HepG2 (cell line): ENCODE data around the gene COPS4. TPM values are rescaled to one million over a fixed set of nuclear protein-coding genes. Genes with fewer than 3 reads are reported as not detected.

Experiments used
- ADNP ChIP-seq: sonication (generic); formaldehyde crosslinking; IDR thresholded peaks from 2 replicates; pipeline ENCODE4 v1.4.0; 2020; ENCODE audit warnings: missing genetic modification reagents
- ARNT ChIP-seq: fragments of 450-650 bp; IDR thresholded peaks from 2 replicates; pipeline ENCODE4 v1.6.1; 2017
- CCDC6 ChIP-seq: sonication (generic); formaldehyde crosslinking; IDR thresholded peaks from 2 replicates; pipeline ENCODE4 v1.8.1; 2022; ENCODE audit warnings: mild to moderate bottlenecking, missing genetic modification reagents, moderate library complexity
- HNF4G ChIP-seq, 2 experiments: sonication (generic) in 1 of 2; formaldehyde crosslinking in 1 of 2; IDR thresholded peaks; 2 replicates each; pipeline versions ENCODE4 v1.4.0 to v1.6.1; 2011 to 2020; ENCODE audit warnings: borderline replicate concordance in 2 of 2, low read depth in 2 of 2, mild to moderate bottlenecking in 2 of 2, low read length in 1 of 2, missing genetic modification reagents in 1 of 2, moderate library complexity in 1 of 2
- HNRNPUL1 ChIP-seq: fragments of 200-400 bp; formaldehyde crosslinking; IDR thresholded peaks from 2 replicates; pipeline ENCODE4 v1.6.1; 2017; ENCODE audit warnings: low read depth, mild to moderate bottlenecking, low read length, moderate library complexity
- MATR3 ChIP-seq: sonication (generic); formaldehyde crosslinking; IDR thresholded peaks from 2 replicates; pipeline ENCODE4 v1.4.0; 2020; ENCODE audit warnings: missing genetic modification reagents
- NR2C2 ChIP-seq: sonication (generic); formaldehyde crosslinking; IDR thresholded peaks from 2 replicates; pipeline ENCODE4 v1.4.0; 2020; ENCODE audit warnings: missing genetic modification reagents, mild to moderate bottlenecking, moderate library complexity, borderline replicate concordance
- SALL2 ChIP-seq: sonication (generic); formaldehyde crosslinking; IDR thresholded peaks from 2 replicates; pipeline ENCODE4 v1.8.1; 2023; ENCODE audit warnings: mild to moderate bottlenecking, missing genetic modification reagents, inconsistent platforms
- ZNF331 ChIP-seq: sonication (generic); formaldehyde crosslinking; IDR thresholded peaks from 2 replicates; pipeline ENCODE4 v1.4.0; 2020; ENCODE audit warnings: missing genetic modification reagents
- ZNF33A ChIP-seq: sonication (generic); formaldehyde crosslinking; IDR thresholded peaks from 2 replicates; pipeline ENCODE4 v1.5.1; 2020; ENCODE audit warnings: missing genetic modification reagents, mild to moderate bottlenecking, moderate library complexity, borderline replicate concordance
- ZNF678 ChIP-seq: sonication (generic); formaldehyde crosslinking; IDR thresholded peaks from 2 replicates; pipeline ENCODE4 v1.4.0; 2020; ENCODE audit warnings: mild to moderate bottlenecking, missing genetic modification reagents
- ZNF782 ChIP-seq: sonication (generic); formaldehyde crosslinking; IDR thresholded peaks from 2 replicates; pipeline ENCODE4 v1.4.0; 2020; ENCODE audit warnings: missing genetic modification reagents, mild to moderate bottlenecking, borderline replicate concordance
- ZNF839 ChIP-seq: sonication (generic); formaldehyde crosslinking; IDR thresholded peaks from 2 replicates; pipeline ENCODE4 v1.4.0; 2020; ENCODE audit warnings: missing genetic modification reagents, mild to moderate bottlenecking, borderline replicate concordance
- polyA plus RNA-seq, 8 experiments: library from polyadenylated mRNA; depleted of rRNA in 3 of 8; stranded (reverse) in 7 of 8; unstranded in 1 of 8; fragments of >200 nt; fragmentation: Illumina TruSeq in 4 of 8; extraction: Trizol in 4 of 8; gene quantifications; 2 replicates each; pipeline versions ENCODE4 v1.2.1 to v1.2.3, GENCODE V29; 2011 to 2016; ENCODE audit warnings: low read depth in 4 of 8, missing spikeins in 1 of 8, mixed read lengths in 1 of 8; ENCODE audit not compliant: insufficient read depth in 1 of 8
- total RNA-seq, 5 experiments: library from RNA; depleted of rRNA; stranded (reverse); fragments of >200 nt; fragmentation: Illumina TruSeq; extraction: Trizol; gene quantifications; 2 replicates each; pipeline ENCODE4 v1.2.3, GENCODE V29; 2016; ENCODE audit warnings: low read depth in 1 of 5
- TF ChIP-seq, protein P1 (sequence below): sonication (generic); formaldehyde crosslinking; IDR thresholded peaks from 2 replicates; pipeline ENCODE4 v1.4.0; 2020; ENCODE audit warnings: missing genetic modification reagents, mild to moderate bottlenecking, borderline replicate concordance
- TF ChIP-seq, protein P2 (sequence below): sonication (generic); formaldehyde crosslinking; IDR thresholded peaks from 2 replicates; pipeline ENCODE4 v1.9.0; 2021; ENCODE audit warnings: missing genetic modification reagents, borderline replicate concordance
- TF ChIP-seq, protein P3 (sequence below): sonication (generic); formaldehyde crosslinking; IDR thresholded peaks from 2 replicates; pipeline ENCODE4 v1.4.0; 2020; ENCODE audit warnings: missing genetic modification reagents, borderline replicate concordance
- TF ChIP-seq, protein P4 (sequence below): sonication (generic); formaldehyde crosslinking; IDR thresholded peaks from 2 replicates; pipeline ENCODE4 v1.4.0; 2020; ENCODE audit warnings: mild to moderate bottlenecking, missing genetic modification reagents

Gene COPS4
- total and polyA plus RNA-seq, 2 of the 13 experiments (the other 11 are each of a cell fraction or from before 2014, with no cell fraction given): 28.8 to 52.5 TPM

DNA sequence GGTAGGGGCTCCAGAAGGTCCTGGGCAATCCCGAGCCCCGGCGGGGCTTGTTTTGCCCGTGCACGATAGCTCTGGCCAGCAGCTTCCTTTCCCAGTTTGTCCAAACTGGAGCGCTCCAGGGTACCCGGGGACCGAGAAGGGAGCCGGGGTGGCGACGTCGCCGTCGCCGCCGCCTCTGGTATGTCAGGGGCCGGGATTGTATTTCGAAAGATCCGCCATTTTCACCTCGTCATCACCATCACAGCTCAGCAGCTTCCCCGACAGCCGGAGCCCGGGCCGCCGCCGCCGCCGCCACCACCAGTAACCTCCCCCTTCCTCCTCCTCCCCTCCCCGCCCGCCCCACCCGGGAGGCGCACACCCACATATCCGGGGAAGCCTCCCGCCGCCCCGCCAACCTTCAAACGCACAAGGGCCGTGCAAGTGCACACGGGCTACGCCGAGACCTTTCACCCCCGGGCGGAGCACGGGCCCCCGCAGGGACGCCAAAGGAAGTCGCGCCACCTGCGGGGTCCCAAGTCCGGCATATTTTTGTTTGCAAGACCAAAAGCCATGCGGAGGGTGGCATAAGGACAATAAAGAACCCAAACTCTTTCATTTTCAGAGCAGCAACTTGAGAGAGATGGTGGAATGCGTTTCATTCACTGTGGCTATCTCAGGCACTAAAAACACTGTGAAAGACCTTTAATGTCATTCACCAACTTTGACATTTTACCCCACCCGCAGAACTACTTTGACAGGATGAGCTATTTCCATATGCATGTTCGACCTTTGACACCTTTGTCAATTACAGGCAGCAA is 24.3 kb upstream of the COPS4 start, which contains the start of gene LIN54 (continued):
- TF ChIP-seq ZNF782 (CRISPR knock-in tag): no peak
- no peak for TF ChIP-seq MATR3 (CRISPR knock-in tag)
- no peak for TF ChIP-seq SALL2 (CRISPR knock-in tag)
- TF ChIP-seq NR2C2: peak; percentile 87
- TF ChIP-seq ZNF33A (CRISPR knock-in tag): no peak
- TF ChIP-seq ARNT: no peak
- TF ChIP-seq HNRNPUL1: no peak
- TF ChIP-seq ADNP (CRISPR knock-in tag): no peak
- TF ChIP-seq, protein P1, sequence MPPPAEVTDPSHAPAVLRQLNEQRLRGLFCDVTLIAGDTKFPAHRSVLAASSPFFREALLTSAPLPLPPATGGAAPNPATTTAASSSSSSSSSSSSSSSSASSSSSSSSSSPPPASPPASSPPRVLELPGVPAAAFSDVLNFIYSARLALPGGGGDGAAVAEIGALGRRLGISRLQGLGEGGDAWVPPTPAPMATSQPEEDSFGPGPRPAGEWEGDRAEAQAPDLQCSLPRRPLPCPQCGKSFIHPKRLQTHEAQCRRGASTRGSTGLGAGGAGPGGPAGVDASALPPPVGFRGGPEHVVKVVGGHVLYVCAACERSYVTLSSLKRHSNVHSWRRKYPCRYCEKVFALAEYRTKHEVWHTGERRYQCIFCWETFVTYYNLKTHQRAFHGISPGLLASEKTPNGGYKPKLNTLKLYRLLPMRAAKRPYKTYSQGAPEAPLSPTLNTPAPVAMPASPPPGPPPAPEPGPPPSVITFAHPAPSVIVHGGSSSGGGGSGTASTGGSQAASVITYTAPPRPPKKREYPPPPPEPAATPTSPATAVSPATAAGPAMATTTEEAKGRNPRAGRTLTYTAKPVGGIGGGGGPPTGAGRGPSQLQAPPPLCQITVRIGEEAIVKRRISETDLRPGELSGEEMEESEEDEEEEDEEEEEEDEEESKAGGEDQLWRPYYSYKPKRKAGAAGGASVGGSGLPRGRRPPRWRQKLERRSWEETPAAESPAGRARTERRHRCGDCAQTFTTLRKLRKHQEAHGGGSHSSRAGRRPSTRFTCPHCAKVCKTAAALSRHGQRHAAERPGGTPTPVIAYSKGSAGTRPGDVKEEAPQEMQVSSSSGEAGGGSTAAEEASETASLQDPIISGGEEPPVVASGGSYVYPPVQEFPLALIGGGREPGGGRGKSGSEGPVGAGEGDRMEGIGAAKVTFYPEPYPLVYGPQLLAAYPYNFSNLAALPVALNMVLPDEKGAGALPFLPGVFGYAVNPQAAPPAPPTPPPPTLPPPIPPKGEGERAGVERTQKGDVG: no peak
- TF ChIP-seq, protein P2, sequence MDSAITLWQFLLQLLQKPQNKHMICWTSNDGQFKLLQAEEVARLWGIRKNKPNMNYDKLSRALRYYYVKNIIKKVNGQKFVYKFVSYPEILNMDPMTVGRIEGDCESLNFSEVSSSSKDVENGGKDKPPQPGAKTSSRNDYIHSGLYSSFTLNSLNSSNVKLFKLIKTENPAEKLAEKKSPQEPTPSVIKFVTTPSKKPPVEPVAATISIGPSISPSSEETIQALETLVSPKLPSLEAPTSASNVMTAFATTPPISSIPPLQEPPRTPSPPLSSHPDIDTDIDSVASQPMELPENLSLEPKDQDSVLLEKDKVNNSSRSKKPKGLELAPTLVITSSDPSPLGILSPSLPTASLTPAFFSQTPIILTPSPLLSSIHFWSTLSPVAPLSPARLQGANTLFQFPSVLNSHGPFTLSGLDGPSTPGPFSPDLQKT (CRISPR knock-in tag): no peak
- TF ChIP-seq CCDC6: peak; percentile 19; the same call in 1 of the 2 replicates
- no peak for TF ChIP-seq ZNF678 (CRISPR knock-in tag)
- TF ChIP-seq, protein P3, sequence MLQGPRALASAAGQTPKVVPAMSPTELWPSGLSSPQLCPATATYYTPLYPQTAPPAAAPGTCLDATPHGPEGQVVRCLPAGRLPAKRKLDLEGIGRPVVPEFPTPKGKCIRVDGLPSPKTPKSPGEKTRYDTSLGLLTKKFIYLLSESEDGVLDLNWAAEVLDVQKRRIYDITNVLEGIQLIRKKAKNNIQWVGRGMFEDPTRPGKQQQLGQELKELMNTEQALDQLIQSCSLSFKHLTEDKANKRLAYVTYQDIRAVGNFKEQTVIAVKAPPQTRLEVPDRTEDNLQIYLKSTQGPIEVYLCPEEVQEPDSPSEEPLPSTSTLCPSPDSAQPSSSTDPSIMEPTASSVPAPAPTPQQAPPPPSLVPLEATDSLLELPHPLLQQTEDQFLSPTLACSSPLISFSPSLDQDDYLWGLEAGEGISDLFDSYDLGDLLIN (CRISPR knock-in tag): no peak
- 0 out of 2 replicates have a peak, but pooled peaks have one; percentile 15 for TF ChIP-seq ZNF331 (CRISPR knock-in tag)
- TF ChIP-seq ZNF839 (CRISPR knock-in tag): no peak
- TF ChIP-seq HNF4G (IDR thresholded peaks at IDR 0.05; ENCODE audit: borderline replicate concordance, low read depth, low read length): peak; percentile 97
- TF ChIP-seq HNF4G (CRISPR knock-in tag; IDR thresholded peaks at IDR 0.05; ENCODE audit: borderline replicate concordance, low read depth): no peak; the same call in 1 of the 2 replicates
- TF ChIP-seq, protein P4, sequence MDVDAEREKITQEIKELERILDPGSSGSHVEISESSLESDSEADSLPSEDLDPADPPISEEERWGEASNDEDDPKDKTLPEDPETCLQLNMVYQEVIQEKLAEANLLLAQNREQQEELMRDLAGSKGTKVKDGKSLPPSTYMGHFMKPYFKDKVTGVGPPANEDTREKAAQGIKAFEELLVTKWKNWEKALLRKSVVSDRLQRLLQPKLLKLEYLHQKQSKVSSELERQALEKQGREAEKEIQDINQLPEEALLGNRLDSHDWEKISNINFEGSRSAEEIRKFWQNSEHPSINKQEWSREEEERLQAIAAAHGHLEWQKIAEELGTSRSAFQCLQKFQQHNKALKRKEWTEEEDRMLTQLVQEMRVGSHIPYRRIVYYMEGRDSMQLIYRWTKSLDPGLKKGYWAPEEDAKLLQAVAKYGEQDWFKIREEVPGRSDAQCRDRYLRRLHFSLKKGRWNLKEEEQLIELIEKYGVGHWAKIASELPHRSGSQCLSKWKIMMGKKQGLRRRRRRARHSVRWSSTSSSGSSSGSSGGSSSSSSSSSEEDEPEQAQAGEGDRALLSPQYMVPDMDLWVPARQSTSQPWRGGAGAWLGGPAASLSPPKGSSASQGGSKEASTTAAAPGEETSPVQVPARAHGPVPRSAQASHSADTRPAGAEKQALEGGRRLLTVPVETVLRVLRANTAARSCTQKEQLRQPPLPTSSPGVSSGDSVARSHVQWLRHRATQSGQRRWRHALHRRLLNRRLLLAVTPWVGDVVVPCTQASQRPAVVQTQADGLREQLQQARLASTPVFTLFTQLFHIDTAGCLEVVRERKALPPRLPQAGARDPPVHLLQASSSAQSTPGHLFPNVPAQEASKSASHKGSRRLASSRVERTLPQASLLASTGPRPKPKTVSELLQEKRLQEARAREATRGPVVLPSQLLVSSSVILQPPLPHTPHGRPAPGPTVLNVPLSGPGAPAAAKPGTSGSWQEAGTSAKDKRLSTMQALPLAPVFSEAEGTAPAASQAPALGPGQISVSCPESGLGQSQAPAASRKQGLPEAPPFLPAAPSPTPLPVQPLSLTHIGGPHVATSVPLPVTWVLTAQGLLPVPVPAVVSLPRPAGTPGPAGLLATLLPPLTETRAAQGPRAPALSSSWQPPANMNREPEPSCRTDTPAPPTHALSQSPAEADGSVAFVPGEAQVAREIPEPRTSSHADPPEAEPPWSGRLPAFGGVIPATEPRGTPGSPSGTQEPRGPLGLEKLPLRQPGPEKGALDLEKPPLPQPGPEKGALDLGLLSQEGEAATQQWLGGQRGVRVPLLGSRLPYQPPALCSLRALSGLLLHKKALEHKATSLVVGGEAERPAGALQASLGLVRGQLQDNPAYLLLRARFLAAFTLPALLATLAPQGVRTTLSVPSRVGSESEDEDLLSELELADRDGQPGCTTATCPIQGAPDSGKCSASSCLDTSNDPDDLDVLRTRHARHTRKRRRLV (CRISPR knock-in tag): no peak
